Ovary (tissue), 9 donors: Measurements from ENCODE around the gene ATCAY. TPM values are rescaled to one million over a fixed set of nuclear protein-coding genes. Genes with fewer than 3 reads are reported as not detected.
"Not testable (repeated sequence)": the region's sequence is repeated elsewhere in the genome, so short reads cannot be mapped to it uniquely, and the experiment has no call there.

Experiments
- DNase-seq, 5 donors: peaks; one replicate each; pipeline ENCODE4 v3.0.0-alpha.2; 2019 to 2020
- H3K27ac ChIP-seq, 2 donors: fragments of 200-600 bp; one replicate each; pipeline versions ENCODE4 v1.5.1 to v1.8.0; 2019 to 2022
- H3K27me3 ChIP-seq: fragments of 200-600 bp; one replicate; pipeline ENCODE4 v1.8.0; 2022
- H3K36me3 ChIP-seq: fragments of 200-600 bp; sonication (generic); one replicate; pipeline ENCODE4 v1.5.1; 2019
- H3K4me1 ChIP-seq: one replicate; pipeline ENCODE4 v1.8.1; 2013; ENCODE audit warnings: mild to moderate bottlenecking, moderate library complexity; ENCODE audit not compliant: insufficient read depth
- H3K4me3 ChIP-seq: fragments of 200-600 bp; sonication (generic); one replicate; pipeline ENCODE4 v1.5.1; 2017
- H3K9me3 ChIP-seq, 2 donors: fragments of 200-600 bp in 1 of 2; sonication (generic) in 1 of 2; one replicate each; pipeline versions ENCODE4 v1.5.1 to v1.8.1; 2013 to 2019; ENCODE audit warnings: mild to moderate bottlenecking in 1 of 2, moderate library complexity in 1 of 2
- EP300 ChIP-seq: sonication (generic); formaldehyde crosslinking; IDR thresholded peaks from one replicate; pipeline ENCODE4 v1.6.1; 2017; ENCODE audit warnings: antibody characterized with exemption
- POLR2A ChIP-seq: fragments of 450-650 bp; IDR thresholded peaks from one replicate; pipeline ENCODE4 v1.6.1; 2017; ENCODE audit warnings: antibody characterized with exemption, mild to moderate bottlenecking, moderate library complexity
- WGBS, 3 donors: extraction: QIAGEN DNeasy Blood & Tissue Kit in 1 of 3; methylation state at CpG; one replicate each; pipeline versions ENCODE4 v1.1.5 to v1.1.7; 2013 to 2017; 5-methylcytosine and 5-hydroxymethylcytosine counted together
- intact Hi-C, 4 donors: fragments of 100-400 bp; cut with DNase I; formaldehyde crosslinking; loops; one replicate each; pipeline versions ENCODE4 v1.11.0 to v1.15.1; 2022 to 2023
- polyA plus RNA-seq, 2 donors: library from polyadenylated mRNA; stranded (reverse); fragments of 200-250 nt in 1 of 2; fragments of 350-450 nt in 1 of 2; fragmentation: Illumina TruSeq in 1 of 2; extraction: RNeasy Lipid Tissue Mini Kit (QIAGEN cat#74804) in 1 of 2; gene quantifications; one replicate each; pipeline ENCODE4 v1.2.3, GENCODE V29; 2013 to 2014
- total RNA-seq, 7 donors: library from RNA; depleted of rRNA in 2 of 7; stranded (reverse); fragments of >200 nt in 2 of 7; fragmentation: NEBNext Ultra II Directional in 3 of 7; extraction: Animal tissue kit (Norgen Biotek cat#: 25700) in 3 of 7; gene quantifications; one replicate each; pipeline versions ENCODE4 v1.1.0 to v1.2.4, GENCODE V29; 2016 to 2023
- TF ChIP-seq, protein P1 (sequence below), 3 donors: fragments of 450-650 bp in 2 of 3; fragments of 200-600 bp in 1 of 3; IDR thresholded peaks; one replicate each; pipeline versions ENCODE4 v1.5.1 to v1.8.0; 2016 to 2022; ENCODE audit warnings: antibody characterized with exemption in 3 of 3, mild to moderate bottlenecking in 1 of 3
- donor health status: DM: no; HTN: no; CAD: no; lungs with moderate emphysema.
- donor health status: DM: no; HTN: no; CAD: no.
- donor health status: Bipolar disorder and iron deficiency.
- donor health status: DM: yes; HTN: yes; CAD: no.
- donor health status: DM: no; HTN: no; CAD: no.
- donor health status: DM: yes; HTN: yes; CAD: no.

ATCAY gene
- total and polyA plus RNA-seq, 9 donors, result 0.31 TPM; not detected in 8

- H3K27me3 ChIP-seq, result no peaks in the 10 kb centered on the region
- TF ChIP-seq POLR2A, result no peak
- TF ChIP-seq, protein P1, sequence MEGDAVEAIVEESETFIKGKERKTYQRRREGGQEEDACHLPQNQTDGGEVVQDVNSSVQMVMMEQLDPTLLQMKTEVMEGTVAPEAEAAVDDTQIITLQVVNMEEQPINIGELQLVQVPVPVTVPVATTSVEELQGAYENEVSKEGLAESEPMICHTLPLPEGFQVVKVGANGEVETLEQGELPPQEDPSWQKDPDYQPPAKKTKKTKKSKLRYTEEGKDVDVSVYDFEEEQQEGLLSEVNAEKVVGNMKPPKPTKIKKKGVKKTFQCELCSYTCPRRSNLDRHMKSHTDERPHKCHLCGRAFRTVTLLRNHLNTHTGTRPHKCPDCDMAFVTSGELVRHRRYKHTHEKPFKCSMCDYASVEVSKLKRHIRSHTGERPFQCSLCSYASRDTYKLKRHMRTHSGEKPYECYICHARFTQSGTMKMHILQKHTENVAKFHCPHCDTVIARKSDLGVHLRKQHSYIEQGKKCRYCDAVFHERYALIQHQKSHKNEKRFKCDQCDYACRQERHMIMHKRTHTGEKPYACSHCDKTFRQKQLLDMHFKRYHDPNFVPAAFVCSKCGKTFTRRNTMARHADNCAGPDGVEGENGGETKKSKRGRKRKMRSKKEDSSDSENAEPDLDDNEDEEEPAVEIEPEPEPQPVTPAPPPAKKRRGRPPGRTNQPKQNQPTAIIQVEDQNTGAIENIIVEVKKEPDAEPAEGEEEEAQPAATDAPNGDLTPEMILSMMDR (IDR thresholded peaks at IDR 0.05), result no peak
- no peak for TF ChIP-seq EP300
- no peaks in the 10 kb centered on the region for H3K9me3 ChIP-seq
- intact Hi-C loops, result no loop called here
- WGBS, 3 donors, result 75 to 79% (median 77%) methylated on average over 22 to 29 of the region's 29 CpGs
- H3K4me3 ChIP-seq, result no peak overlapping the region
- no peaks in the 10 kb centered on the region for H3K4me1 ChIP-seq
- H3K27ac ChIP-seq, result no peak overlapping the region
- H3K36me3 ChIP-seq, result no peaks in the 10 kb centered on the region
- no peak for DNase-seq
These were observed 56.3 kb downstream of the ATCAY start for GRCh38 chr19:3936506-3937442.

- H3K4me3 ChIP-seq, H3K9me3 ChIP-seq, H3K27me3 ChIP-seq, H3K27ac ChIP-seq, H3K36me3 ChIP-seq, H3K4me1 ChIP-seq, DNase-seq, intact Hi-C loops: not testable (repeated sequence)
- WGBS, 3 donors, result 87 to 91% (median 90%) methylated on average over 18 to 22 of the region's 22 CpGs
These were observed 57.9 kb downstream of the ATCAY start for GRCh38 chr19:3938300-3938950.

DNA sequence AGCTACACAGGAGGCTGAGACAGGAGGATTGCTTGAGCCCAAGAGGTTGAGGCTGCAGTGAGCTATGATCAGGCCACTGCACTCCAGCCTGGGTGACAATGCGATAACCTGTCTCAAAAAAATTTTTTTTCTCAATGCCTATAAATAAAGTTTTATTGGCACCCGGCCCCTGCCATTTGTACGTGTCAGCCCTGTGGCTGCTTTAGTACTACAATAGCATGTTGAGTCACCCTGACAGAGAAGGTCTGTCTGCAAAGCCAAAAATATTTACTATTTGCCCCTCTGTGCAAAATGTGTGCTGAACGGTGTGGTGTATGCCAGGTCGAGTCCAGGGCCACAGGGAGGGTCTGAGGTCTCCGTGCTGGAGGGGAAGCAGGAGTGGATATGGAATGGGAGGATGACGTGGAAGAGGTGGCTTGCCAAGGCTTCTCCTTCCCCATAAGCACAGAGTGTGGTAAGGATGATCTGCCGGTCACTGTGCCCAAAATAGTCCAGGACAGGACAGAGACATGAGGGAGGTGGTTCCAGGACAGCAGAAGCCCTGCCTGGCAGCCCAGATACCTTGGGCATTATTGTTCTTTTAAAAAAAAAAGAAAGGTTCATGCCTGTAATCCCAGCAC lies 62.4 kb downstream of the ATCAY start:
- Histone ChIP-seq H3K9me3 (no peaks in the 10 kb centered on the region), H3K4me3 (no peak overlapping the region), H3K27ac (no peak overlapping the region), H3K4me1 (no peaks in the 10 kb centered on the region), H3K27me3 (no peaks in the 10 kb centered on the region), H3K36me3 (no peaks in the 10 kb centered on the region)
- DNase-seq, result no peak
- intact Hi-C loops, result no loop called here
- WGBS, 3 donors, result 66 to 78% (median 74%) methylated on average over 8 of the region's 8 CpGs
- TF ChIP-seq, protein P1 (IDR thresholded peaks at IDR 0.05), result no peak
- TF ChIP-seq EP300 (no peak), POLR2A (no peak)

DNA sequence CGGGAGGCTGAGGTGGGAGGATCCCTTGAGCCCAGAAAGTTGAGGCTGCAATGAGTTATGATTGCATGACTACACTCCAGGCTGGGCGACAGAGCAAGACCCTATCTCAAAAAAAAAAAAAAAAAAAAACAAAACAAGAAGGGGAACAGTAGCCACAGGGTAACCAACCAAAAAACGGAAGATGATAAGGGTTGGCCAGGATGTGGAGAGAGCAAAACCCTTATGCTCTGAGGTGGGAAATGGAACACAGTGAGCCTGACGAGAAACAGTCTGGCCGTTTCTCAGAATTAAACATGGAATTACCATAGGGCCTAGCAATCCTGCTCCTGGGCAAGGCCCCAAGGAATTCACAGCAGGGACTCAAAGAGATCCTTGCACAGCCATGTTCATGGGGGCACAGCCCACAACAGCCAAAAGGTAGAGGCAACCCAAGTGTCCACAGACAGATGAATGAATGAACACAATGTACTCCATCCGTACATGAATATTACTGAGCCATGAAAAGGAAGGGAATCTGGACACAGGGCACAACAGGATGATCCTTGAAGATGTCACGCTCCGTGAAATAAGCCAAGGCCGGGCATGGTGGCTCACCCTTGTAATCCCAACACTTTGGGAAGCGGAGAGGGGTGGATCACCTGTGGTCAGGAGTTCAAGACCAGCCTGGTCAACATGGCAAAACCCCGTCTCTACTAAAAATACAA lies 63.7 kb downstream of the ATCAY start:
- TF ChIP-seq POLR2A (no peak), EP300 (no peak)
- TF ChIP-seq, protein P1 (IDR thresholded peaks at IDR 0.05), result no peak
- Histone ChIP-seq H3K36me3 (no peaks in the 10 kb centered on the region), H3K4me3 (no peak overlapping the region), H3K27me3 (no peaks in the 10 kb centered on the region), H3K27ac (no peak overlapping the region), H3K9me3 (no peaks in the 10 kb centered on the region), H3K4me1 (no peaks in the 10 kb centered on the region)
- 63 to 69% (median 67%) methylated on average over 11 of the region's 11 CpGs for WGBS, 3 donors
- DNase-seq, result no peak
- intact Hi-C loops, result no loop called here
